K562 (cell line): ENCODE results near the gene ZC3H18. TPM values are rescaled to one million over a fixed set of nuclear protein-coding genes. Genes with fewer than 3 reads are reported as not detected.
A peak's percentile ranks its signal among the peaks of the same experiment; 100 is the strongest.

Source experiments
- CBFB ChIP-seq: sonication (generic); formaldehyde crosslinking; IDR thresholded peaks from 2 replicates; pipeline ENCODE4 v1.4.0; 2020; ENCODE audit warnings: mild to moderate bottlenecking, missing genetic modification reagents
- ZNF280A ChIP-seq: fragments of 450-650 bp; IDR thresholded peaks from 2 replicates; pipeline ENCODE4 v1.6.1; 2018; ENCODE audit warnings: mild to moderate bottlenecking, low read depth; ENCODE audit not compliant: partially characterized antibody
- polyA plus RNA-seq, 8 experiments: library from polyadenylated mRNA; depleted of rRNA in 4 of 8; stranded (reverse) in 5 of 8; unstranded in 3 of 8; fragments of >200 nt; fragmentation: Nextera tagmentation in 2 of 8; fragmentation: Illumina TruSeq in 1 of 8; extraction: Ambion mirVana in 2 of 8; extraction: Trizol in 1 of 8; gene quantifications; 2 replicates each; pipeline versions ENCODE4 v1.2.1 to v1.2.3, GENCODE V29; 2011 to 2014; ENCODE audit warnings: inconsistent platforms in 1 of 8, missing spikeins in 1 of 8
- total RNA-seq, 7 experiments: library from RNA; depleted of rRNA in 6 of 7; stranded (reverse); fragments of >200 nt in 6 of 7; fragmentation: Illumina TruSeq in 2 of 7; extraction: Trizol in 2 of 7; gene quantifications; 2 replicates each; pipeline versions ENCODE4 v1.2.1 to v1.2.3, GENCODE V29; 2011 to 2021; ENCODE audit warnings: low replicate concordance in 1 of 7
- TF ChIP-seq, protein P1 (sequence below): fragments of 200-600 bp; sonication (generic); IDR thresholded peaks from one replicate; pipeline ENCODE4 v1.6.1; 2012; ENCODE audit warnings: mild to moderate bottlenecking, low read depth, low read length, inconsistent platforms
- TF ChIP-seq, protein P2 (sequence below): sonication (generic); formaldehyde crosslinking; IDR thresholded peaks from 2 replicates; pipeline ENCODE4 v1.8.0; 2023; ENCODE audit warnings: mild to moderate bottlenecking, missing genetic modification reagents
- TF ChIP-seq, protein P3 (sequence below): fragments of 250-450 bp; sonication (Bioruptor Pico); IDR thresholded peaks from 2 replicates; pipeline ENCODE4 v1.9.0; 2021; ENCODE audit warnings: mild to moderate bottlenecking
- TF ChIP-seq, protein P4 (sequence below): fragments of 450-650 bp; IDR thresholded peaks from 2 replicates; pipeline ENCODE4 v1.6.1; 2016

The ZC3H18 gene
- total and polyA plus RNA-seq, 9 of the 15 experiments (the other 6 are each of a cell fraction or from before 2014, with no cell fraction given) = 1.7 to 88.7 (median 26.9) TPM

DNA sequence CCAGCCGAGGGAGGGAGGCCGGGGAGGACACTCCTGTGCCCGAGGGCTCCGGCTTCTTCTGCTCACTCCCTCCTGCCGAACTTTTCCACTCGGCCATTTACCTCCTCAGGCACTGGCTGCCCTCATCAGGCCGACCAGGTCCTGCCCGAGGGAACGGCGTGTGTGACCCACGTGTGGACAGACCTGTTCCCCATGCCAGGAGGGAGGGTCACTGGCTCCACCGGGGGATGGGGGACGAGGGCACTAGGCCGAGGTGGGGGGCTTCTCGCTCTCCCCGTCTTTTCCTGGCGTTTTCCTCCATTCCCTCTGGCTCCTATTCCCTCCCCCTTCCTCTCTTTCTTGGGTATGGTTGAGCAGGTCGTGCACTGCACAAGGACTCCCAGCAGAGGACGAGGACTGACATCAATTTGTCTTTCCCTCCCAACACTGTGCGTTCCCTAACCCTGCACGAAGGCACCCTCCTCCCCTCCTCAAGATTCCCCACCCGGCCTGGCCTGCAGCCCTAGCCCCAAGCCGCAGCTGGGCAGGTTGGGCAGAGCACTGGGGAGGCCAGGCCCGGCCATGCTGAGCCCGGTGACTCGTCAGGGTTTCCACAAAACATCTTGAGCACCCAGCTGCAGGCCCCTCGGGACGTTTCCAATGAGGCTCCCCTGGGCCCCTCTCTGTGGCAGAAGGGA lies 64.9 kb downstream of the ZC3H18 start (continued):
- TF ChIP-seq, protein P1, sequence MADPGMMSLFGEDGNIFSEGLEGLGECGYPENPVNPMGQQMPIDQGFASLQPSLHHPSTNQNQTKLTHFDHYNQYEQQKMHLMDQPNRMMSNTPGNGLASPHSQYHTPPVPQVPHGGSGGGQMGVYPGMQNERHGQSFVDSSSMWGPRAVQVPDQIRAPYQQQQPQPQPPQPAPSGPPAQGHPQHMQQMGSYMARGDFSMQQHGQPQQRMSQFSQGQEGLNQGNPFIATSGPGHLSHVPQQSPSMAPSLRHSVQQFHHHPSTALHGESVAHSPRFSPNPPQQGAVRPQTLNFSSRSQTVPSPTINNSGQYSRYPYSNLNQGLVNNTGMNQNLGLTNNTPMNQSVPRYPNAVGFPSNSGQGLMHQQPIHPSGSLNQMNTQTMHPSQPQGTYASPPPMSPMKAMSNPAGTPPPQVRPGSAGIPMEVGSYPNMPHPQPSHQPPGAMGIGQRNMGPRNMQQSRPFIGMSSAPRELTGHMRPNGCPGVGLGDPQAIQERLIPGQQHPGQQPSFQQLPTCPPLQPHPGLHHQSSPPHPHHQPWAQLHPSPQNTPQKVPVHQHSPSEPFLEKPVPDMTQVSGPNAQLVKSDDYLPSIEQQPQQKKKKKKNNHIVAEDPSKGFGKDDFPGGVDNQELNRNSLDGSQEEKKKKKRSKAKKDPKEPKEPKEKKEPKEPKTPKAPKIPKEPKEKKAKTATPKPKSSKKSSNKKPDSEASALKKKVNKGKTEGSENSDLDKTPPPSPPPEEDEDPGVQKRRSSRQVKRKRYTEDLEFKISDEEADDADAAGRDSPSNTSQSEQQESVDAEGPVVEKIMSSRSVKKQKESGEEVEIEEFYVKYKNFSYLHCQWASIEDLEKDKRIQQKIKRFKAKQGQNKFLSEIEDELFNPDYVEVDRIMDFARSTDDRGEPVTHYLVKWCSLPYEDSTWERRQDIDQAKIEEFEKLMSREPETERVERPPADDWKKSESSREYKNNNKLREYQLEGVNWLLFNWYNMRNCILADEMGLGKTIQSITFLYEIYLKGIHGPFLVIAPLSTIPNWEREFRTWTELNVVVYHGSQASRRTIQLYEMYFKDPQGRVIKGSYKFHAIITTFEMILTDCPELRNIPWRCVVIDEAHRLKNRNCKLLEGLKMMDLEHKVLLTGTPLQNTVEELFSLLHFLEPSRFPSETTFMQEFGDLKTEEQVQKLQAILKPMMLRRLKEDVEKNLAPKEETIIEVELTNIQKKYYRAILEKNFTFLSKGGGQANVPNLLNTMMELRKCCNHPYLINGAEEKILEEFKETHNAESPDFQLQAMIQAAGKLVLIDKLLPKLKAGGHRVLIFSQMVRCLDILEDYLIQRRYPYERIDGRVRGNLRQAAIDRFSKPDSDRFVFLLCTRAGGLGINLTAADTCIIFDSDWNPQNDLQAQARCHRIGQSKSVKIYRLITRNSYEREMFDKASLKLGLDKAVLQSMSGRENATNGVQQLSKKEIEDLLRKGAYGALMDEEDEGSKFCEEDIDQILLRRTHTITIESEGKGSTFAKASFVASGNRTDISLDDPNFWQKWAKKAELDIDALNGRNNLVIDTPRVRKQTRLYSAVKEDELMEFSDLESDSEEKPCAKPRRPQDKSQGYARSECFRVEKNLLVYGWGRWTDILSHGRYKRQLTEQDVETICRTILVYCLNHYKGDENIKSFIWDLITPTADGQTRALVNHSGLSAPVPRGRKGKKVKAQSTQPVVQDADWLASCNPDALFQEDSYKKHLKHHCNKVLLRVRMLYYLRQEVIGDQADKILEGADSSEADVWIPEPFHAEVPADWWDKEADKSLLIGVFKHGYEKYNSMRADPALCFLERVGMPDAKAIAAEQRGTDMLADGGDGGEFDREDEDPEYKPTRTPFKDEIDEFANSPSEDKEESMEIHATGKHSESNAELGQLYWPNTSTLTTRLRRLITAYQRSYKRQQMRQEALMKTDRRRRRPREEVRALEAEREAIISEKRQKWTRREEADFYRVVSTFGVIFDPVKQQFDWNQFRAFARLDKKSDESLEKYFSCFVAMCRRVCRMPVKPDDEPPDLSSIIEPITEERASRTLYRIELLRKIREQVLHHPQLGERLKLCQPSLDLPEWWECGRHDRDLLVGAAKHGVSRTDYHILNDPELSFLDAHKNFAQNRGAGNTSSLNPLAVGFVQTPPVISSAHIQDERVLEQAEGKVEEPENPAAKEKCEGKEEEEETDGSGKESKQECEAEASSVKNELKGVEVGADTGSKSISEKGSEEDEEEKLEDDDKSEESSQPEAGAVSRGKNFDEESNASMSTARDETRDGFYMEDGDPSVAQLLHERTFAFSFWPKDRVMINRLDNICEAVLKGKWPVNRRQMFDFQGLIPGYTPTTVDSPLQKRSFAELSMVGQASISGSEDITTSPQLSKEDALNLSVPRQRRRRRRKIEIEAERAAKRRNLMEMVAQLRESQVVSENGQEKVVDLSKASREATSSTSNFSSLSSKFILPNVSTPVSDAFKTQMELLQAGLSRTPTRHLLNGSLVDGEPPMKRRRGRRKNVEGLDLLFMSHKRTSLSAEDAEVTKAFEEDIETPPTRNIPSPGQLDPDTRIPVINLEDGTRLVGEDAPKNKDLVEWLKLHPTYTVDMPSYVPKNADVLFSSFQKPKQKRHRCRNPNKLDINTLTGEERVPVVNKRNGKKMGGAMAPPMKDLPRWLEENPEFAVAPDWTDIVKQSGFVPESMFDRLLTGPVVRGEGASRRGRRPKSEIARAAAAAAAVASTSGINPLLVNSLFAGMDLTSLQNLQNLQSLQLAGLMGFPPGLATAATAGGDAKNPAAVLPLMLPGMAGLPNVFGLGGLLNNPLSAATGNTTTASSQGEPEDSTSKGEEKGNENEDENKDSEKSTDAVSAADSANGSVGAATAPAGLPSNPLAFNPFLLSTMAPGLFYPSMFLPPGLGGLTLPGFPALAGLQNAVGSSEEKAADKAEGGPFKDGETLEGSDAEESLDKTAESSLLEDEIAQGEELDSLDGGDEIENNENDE = no peak
- TF ChIP-seq, protein P2, sequence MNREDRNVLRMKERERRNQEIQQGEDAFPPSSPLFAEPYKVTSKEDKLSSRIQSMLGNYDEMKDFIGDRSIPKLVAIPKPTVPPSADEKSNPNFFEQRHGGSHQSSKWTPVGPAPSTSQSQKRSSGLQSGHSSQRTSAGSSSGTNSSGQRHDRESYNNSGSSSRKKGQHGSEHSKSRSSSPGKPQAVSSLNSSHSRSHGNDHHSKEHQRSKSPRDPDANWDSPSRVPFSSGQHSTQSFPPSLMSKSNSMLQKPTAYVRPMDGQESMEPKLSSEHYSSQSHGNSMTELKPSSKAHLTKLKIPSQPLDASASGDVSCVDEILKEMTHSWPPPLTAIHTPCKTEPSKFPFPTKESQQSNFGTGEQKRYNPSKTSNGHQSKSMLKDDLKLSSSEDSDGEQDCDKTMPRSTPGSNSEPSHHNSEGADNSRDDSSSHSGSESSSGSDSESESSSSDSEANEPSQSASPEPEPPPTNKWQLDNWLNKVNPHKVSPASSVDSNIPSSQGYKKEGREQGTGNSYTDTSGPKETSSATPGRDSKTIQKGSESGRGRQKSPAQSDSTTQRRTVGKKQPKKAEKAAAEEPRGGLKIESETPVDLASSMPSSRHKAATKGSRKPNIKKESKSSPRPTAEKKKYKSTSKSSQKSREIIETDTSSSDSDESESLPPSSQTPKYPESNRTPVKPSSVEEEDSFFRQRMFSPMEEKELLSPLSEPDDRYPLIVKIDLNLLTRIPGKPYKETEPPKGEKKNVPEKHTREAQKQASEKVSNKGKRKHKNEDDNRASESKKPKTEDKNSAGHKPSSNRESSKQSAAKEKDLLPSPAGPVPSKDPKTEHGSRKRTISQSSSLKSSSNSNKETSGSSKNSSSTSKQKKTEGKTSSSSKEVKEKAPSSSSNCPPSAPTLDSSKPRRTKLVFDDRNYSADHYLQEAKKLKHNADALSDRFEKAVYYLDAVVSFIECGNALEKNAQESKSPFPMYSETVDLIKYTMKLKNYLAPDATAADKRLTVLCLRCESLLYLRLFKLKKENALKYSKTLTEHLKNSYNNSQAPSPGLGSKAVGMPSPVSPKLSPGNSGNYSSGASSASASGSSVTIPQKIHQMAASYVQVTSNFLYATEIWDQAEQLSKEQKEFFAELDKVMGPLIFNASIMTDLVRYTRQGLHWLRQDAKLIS (CRISPR knock-in tag) = no peak
- TF ChIP-seq ZNF280A (no peak), CBFB (0 out of 2 replicates have a peak, but pooled peaks have one; percentile 41)
- TF ChIP-seq, protein P3, sequence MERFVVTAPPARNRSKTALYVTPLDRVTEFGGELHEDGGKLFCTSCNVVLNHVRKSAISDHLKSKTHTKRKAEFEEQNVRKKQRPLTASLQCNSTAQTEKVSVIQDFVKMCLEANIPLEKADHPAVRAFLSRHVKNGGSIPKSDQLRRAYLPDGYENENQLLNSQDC (CRISPR knock-in tag) = no peak
- TF ChIP-seq, protein P4, sequence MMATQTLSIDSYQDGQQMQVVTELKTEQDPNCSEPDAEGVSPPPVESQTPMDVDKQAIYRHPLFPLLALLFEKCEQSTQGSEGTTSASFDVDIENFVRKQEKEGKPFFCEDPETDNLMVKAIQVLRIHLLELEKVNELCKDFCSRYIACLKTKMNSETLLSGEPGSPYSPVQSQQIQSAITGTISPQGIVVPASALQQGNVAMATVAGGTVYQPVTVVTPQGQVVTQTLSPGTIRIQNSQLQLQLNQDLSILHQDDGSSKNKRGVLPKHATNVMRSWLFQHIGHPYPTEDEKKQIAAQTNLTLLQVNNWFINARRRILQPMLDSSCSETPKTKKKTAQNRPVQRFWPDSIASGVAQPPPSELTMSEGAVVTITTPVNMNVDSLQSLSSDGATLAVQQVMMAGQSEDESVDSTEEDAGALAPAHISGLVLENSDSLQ = no peak
